Activated naive CD8-positive, alpha-beta T cell treated with anti-CD3 and anti-CD28 coated beads, Interleukin-2, amount 10 ng/mL, durations not matched to agents 7 days and 5 days (primary cell): ENCODE measurements around the gene ZNF683. TPM values are rescaled to one million over a fixed set of nuclear protein-coding genes. Genes with fewer than 3 reads are reported as not detected.
"Not testable (repeated sequence)": the region's sequence is repeated elsewhere in the genome, so short reads cannot be mapped to it uniquely, and the experiment has no call there.

Source experiments
- ATAC-seq: fragments of 150-1000 bp; cut with Tn5 transposase; one replicate; pipeline ENCODE4 v1.10.0; 2021; ENCODE audit warnings: low read depth, moderate library complexity
- POLR2A ChIA-PET: fragments of 350-600 bp; sonication (Branson Sonifier 250); formaldehyde crosslinking; loops from one replicate; lab custom pipeline; 2021; ENCODE audit warnings: antibody characterized with exemption; lab: Charles Lee
- DNase-seq: peaks from one replicate; pipeline ENCODE4 v3.0.0; 2021
- H3K27ac Mint-ChIP-seq: one replicate; pipeline ENCODE4 v1.8.0; 2022; ENCODE audit warnings: mild to moderate bottlenecking, mixed read lengths
- H3K27me3 Mint-ChIP-seq: one replicate; pipeline ENCODE4 v1.8.0; 2022; ENCODE audit warnings: mild to moderate bottlenecking, moderate library complexity, mixed read lengths
- H3K36me3 Mint-ChIP-seq: one replicate; pipeline ENCODE4 v1.8.0; 2021; ENCODE audit warnings: mild to moderate bottlenecking, mixed read lengths
- H3K4me1 Mint-ChIP-seq: one replicate; pipeline ENCODE4 v1.8.0; 2021; ENCODE audit warnings: mixed read lengths
- H3K4me3 Mint-ChIP-seq: one replicate; pipeline ENCODE4 v1.8.0; 2022; ENCODE audit warnings: mild to moderate bottlenecking, moderate library complexity, mixed read lengths
- H3K9me3 Mint-ChIP-seq: one replicate; pipeline ENCODE4 v1.8.0; 2021; ENCODE audit warnings: mixed read lengths
- total RNA-seq, 2 experiments: library from RNA; stranded (reverse); gene quantifications; one replicate each; pipeline ENCODE4 v1.2.3, GENCODE V29; 2021

ZNF683 gene
- total RNA-seq, 2 experiments from 2014 or later, result 9.3 to 9.9 TPM

DNA sequence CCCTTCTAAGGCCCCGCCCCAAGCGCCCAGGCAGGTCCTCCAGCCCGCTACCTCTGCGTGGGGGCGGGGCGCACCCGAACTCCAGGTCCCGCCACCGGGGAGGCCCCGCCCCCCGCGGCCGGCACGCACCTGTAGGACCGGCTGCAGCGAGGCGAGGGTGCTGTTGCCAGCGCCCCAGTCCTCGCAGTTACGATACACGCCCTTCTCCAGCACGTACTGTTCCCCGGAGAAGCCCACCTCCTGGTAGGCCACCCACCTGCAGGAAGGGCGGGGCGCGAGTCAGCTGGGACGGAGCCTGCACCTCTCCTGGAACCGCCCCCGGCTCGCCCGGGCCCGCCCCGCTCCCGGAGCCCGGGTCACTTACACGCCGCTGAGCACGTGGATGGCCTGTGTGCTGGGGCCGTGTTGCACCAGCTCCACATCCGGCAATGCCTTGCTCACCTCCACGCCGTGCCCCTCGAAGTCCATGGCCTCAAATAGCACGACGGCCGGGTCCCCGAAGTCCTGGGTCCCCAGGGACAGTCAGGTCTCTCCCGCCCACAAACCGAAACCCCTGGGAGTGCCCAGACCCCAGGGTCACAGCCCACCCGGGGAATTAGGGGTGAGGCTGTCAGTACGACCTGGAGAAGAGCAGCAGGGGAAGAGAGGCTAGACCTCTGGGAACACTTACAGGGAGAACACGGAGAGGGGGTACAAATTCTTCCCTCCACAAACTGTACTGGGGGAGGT is 35.9 kb downstream of the ZNF683 start:
- ATAC-seq (peak; percentile 92), DNase-seq (peak; percentile 90)
- Mint-ChIP-seq H3K4me3 (peak overlapping the region; percentile 87), H3K27ac (no peak overlapping the region), H3K36me3 (no peaks in the 10 kb centered on the region), H3K27me3 (peaks cover 2% of the 10 kb centered on the region), H3K9me3 (no peaks in the 10 kb centered on the region), H3K4me1 (peaks cover 11% of the 10 kb centered on the region)
- POLR2A ChIA-PET, result interaction anchor here (1.4 to 1.6 kb wide), 3 partner anchors 22 to 56 kb away, joined by 3 to 5 read pairs (median 4); no protein-coding TSS in a partner anchor

GRCh38 chr1:26335774-26336476 is 36.6 kb downstream of the ZNF683 start:
- DNase-seq (no peak), ATAC-seq (peak; percentile 32)
- peak overlapping the region; percentile 87 for H3K4me3 Mint-ChIP-seq
- POLR2A ChIA-PET, result interaction anchor here (0.6 to 1.6 kb wide), 5 partner anchors 23 to 140 kb away, joined by 3 to 5 read pairs (median 4); partner anchors contain the start of gene SH3BGRL3
- no peaks in the 10 kb centered on the region for H3K9me3 Mint-ChIP-seq
- peak overlapping the region; percentile 83 for H3K27ac Mint-ChIP-seq
- peaks cover 11% of the 10 kb centered on the region for H3K4me1 Mint-ChIP-seq
- peaks cover 2% of the 10 kb centered on the region for H3K27me3 Mint-ChIP-seq
- no peaks in the 10 kb centered on the region for H3K36me3 Mint-ChIP-seq

- H3K27ac Mint-ChIP-seq, DNase-seq, H3K36me3 Mint-ChIP-seq, H3K27me3 Mint-ChIP-seq, H3K4me1 Mint-ChIP-seq, H3K9me3 Mint-ChIP-seq, H3K4me3 Mint-ChIP-seq, ATAC-seq: not testable (repeated sequence)
- POLR2A ChIA-PET, result interaction anchor here (0.7 to 1.0 kb wide), 2 partner anchors 15 to 176 kb away, joined by 3 to 4 read pairs; partner anchors contain the start of gene CD52
Observed at GRCh38 chr1:26333312-26333711, 39.2 kb downstream of the ZNF683 start.

DNA sequence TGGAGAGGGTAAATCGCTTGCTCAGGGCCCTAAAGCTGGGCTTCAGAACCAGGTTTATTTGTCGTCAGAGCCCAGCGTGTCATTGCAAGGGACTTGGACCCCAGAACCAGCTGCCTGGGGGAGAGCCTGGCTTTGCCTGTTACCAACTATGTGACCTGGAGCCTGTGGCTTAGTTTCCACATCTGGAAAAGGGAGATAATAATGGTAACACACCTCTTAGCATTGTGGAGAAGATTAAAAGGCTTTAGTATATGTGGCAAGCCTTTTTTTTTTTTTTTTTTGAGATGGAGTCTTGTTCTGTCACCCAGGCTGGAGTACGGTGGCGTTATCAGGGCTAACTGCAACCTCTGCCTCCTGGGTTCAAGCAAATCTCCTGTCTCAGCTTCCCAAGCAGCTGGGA is 42.3 kb downstream of the ZNF683 start:
- POLR2A ChIA-PET, result interaction anchor here (0.7 kb wide), 1 partner anchor 12 kb away, joined by 7 read pairs; no protein-coding TSS in a partner anchor
- no peaks in the 10 kb centered on the region for H3K4me1 Mint-ChIP-seq
- H3K27me3 Mint-ChIP-seq, result peaks cover 2% of the 10 kb centered on the region
- no peak overlapping the region for H3K27ac Mint-ChIP-seq
- DNase-seq (no peak), ATAC-seq (no peak)
- no peaks in the 10 kb centered on the region for H3K9me3 Mint-ChIP-seq
- peaks cover 2% of the 10 kb centered on the region for H3K36me3 Mint-ChIP-seq
- no peak overlapping the region for H3K4me3 Mint-ChIP-seq

GRCh38 chr1:26329380-26329779 is 43.2 kb downstream of the ZNF683 start:
- POLR2A ChIA-PET, result interaction anchor here (0.7 to 1.1 kb wide), 4 partner anchors 10 to 218 kb away, joined by 3 to 6 read pairs (median 4); no protein-coding TSS in a partner anchor
- H3K4me3 Mint-ChIP-seq, H3K27ac Mint-ChIP-seq, H3K9me3 Mint-ChIP-seq, H3K36me3 Mint-ChIP-seq, H3K4me1 Mint-ChIP-seq, ATAC-seq, DNase-seq, H3K27me3 Mint-ChIP-seq: not testable (repeated sequence)

DNA sequence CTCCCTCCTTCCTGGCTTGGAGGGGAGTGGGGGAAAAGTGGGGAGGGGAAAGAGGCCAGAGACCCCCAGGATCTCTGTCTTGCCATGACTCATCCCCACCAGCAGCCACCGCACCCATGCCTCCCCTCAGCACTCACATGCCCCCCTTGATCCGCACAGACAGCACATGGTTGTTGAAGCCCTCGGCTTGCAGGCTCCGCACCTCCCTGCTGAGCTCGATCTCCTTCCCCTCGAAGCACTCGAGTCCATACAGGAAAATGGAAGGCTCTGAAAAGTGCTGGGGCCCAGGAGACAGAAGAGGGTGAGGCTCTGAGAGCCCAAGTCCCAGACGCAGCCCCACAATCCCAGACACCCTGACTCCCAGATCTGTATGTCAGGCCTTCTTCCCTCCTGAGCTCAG is 44.0 kb downstream of the ZNF683 start:
- Mint-ChIP-seq H3K27ac (no peak overlapping the region), H3K9me3 (no peaks in the 10 kb centered on the region), H3K4me1 (peaks cover 3% of the 10 kb centered on the region), H3K36me3 (peaks cover 7% of the 10 kb centered on the region), H3K27me3 (no peaks in the 10 kb centered on the region), H3K4me3 (no peak overlapping the region)
- ATAC-seq (no peak), DNase-seq (no peak)
- POLR2A ChIA-PET, result interaction anchor here (1.0 to 24.2 kb wide), 4 partner anchors 10 to 50 kb away, joined by 3 to 1079 read pairs (median 5); partner anchors contain the start of gene SH3BGRL3

DNA sequence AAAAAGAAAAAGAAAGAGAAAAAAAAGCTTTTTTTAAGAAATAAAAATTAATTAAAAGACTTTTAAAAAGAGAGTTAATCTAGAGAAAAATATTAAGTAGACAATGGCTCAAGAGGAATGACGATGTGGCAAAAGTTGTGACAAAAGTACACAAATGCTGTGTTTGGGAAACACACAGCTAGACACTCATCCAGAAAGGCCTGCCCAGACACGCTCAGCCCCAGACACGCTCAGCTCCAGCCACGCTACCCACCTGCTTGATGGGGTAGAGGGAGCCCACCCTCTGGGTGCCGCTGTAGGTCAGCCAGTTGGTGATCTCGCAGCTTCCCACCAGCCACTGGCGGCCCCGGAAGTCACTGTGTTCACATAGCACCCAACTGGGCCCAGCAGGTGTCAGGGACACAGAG is 44.6 kb downstream of the ZNF683 start:
- H3K4me3 Mint-ChIP-seq, result no peak overlapping the region
- H3K9me3 Mint-ChIP-seq, result no peaks in the 10 kb centered on the region
- DNase-seq, result no peak
- no peak overlapping the region for H3K27ac Mint-ChIP-seq
- no peaks in the 10 kb centered on the region for H3K27me3 Mint-ChIP-seq
- H3K36me3 Mint-ChIP-seq, result peaks cover 10% of the 10 kb centered on the region
- POLR2A ChIA-PET, result interaction anchor here (0.6 to 24.2 kb wide), 7 partner anchors 11 to 67 kb away, joined by 3 to 1079 read pairs (median 3); partner anchors contain the start of gene SH3BGRL3
- peaks cover 6% of the 10 kb centered on the region for H3K4me1 Mint-ChIP-seq
- peak; percentile 17 for ATAC-seq

GRCh38 chr1:26324550-26324949 is 48.0 kb downstream of the ZNF683 start:
- Mint-ChIP-seq H3K4me1 (peaks cover 23% of the 10 kb centered on the region), H3K36me3 (peaks cover 30% of the 10 kb centered on the region), H3K4me3 (no peak overlapping the region), H3K9me3 (no peaks in the 10 kb centered on the region), H3K27ac (peak overlapping the region; percentile 13), H3K27me3 (no peaks in the 10 kb centered on the region)
- DNase-seq (no peak), ATAC-seq (no peak)
- POLR2A ChIA-PET, result interaction anchor here (0.6 to 24.2 kb wide), 3 partner anchors 34 to 98 kb away, joined by 3 to 1079 read pairs (median 3); partner anchors contain the start of gene SH3BGRL3

DNA sequence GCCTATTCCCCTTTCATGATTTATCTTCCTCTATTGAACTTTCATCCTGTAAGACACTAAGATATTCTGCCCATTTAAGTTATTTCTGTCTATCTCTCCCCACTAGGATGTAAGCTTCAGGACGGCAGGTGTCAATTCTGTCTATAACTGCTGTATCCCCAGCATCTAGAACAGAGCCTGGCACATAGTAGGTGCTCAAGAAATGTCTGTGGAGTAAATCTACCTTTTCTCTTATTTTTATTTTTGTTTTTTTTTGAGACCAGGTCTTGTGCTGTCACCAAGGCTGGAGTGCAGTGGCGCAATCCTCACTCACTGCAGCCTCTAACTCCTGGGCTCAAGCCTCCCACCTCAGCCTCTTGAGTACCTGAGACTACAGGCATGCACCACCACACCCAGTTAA is 49.2 kb downstream of the ZNF683 start:
- Mint-ChIP-seq H3K27ac (peak overlapping the region; percentile 30), H3K4me3 (no peak overlapping the region), H3K9me3 (no peaks in the 10 kb centered on the region), H3K36me3 (peaks cover 42% of the 10 kb centered on the region), H3K27me3 (no peaks in the 10 kb centered on the region), H3K4me1 (peaks cover 25% of the 10 kb centered on the region)
- POLR2A ChIA-PET, result interaction anchor here (0.6 to 24.2 kb wide), 4 partner anchors 40 to 154 kb away, joined by 3 to 1079 read pairs (median 3); partner anchors contain the start of genes SH3BGRL3 and ZNF593
- no peak for DNase-seq
- ATAC-seq, result no peak

GRCh38 chr1:26322042-26322331 is 50.6 kb downstream of the ZNF683 start:
- H3K27me3 Mint-ChIP-seq, result no peaks in the 10 kb centered on the region
- ATAC-seq (no peak), DNase-seq (no peak)
- H3K4me3 Mint-ChIP-seq, result peak overlapping the region; percentile 34
- peaks cover 50% of the 10 kb centered on the region for H3K36me3 Mint-ChIP-seq
- POLR2A ChIA-PET, result interaction anchor here (1.0 to 24.2 kb wide), 13 partner anchors 9 to 152 kb away, joined by 3 to 1079 read pairs (median 4); partner anchors contain the start of genes CEP85, SH3BGRL3, UBXN11 and ZNF593
- peaks cover 32% of the 10 kb centered on the region for H3K4me1 Mint-ChIP-seq
- H3K9me3 Mint-ChIP-seq, result no peaks in the 10 kb centered on the region
- H3K27ac Mint-ChIP-seq, result peak overlapping the region; percentile 26

GRCh38 chr1:26321315-26322041 is 51.1 kb downstream of the ZNF683 start:
- POLR2A ChIA-PET, result interaction anchor here (1.0 to 24.2 kb wide), 12 partner anchors 10 to 96 kb away, joined by 3 to 1079 read pairs (median 5); partner anchors contain the start of genes CEP85, SH3BGRL3 and UBXN11
- peak overlapping the region; percentile 99 for H3K27ac Mint-ChIP-seq
- peak overlapping the region; percentile 94 for H3K4me3 Mint-ChIP-seq
- peaks cover 50% of the 10 kb centered on the region for H3K36me3 Mint-ChIP-seq
- no peaks in the 10 kb centered on the region for H3K27me3 Mint-ChIP-seq
- DNase-seq (peak; percentile 95), ATAC-seq (peak; percentile 71)
- H3K4me1 Mint-ChIP-seq, result peaks cover 36% of the 10 kb centered on the region
- H3K9me3 Mint-ChIP-seq, result no peaks in the 10 kb centered on the region

- POLR2A ChIA-PET, result interaction anchor here (1.2 to 24.2 kb wide), 8 partner anchors 10 to 96 kb away, joined by 3 to 1079 read pairs (median 6); partner anchors contain the start of genes CEP85, SH3BGRL3 and UBXN11
- Mint-ChIP-seq H3K9me3 (no peaks in the 10 kb centered on the region), H3K4me3 (peak overlapping the region; percentile 94), H3K4me1 (peaks cover 41% of the 10 kb centered on the region), H3K27ac (peak overlapping the region; percentile 99), H3K36me3 (peaks cover 50% of the 10 kb centered on the region), H3K27me3 (no peaks in the 10 kb centered on the region)
- DNase-seq (peak; percentile 44), ATAC-seq (peak; percentile 3)
Observed at GRCh38 chr1:26320896-26321295, 51.7 kb downstream of the ZNF683 start.
